K562 (cell line): Measurements from ENCODE around the gene STX1A. TPM values are rescaled to one million over a fixed set of nuclear protein-coding genes. Genes with fewer than 3 reads are reported as not detected.

Experiments used
- ATAC-seq: fragments of 200-7000 bp; cut with Tn5 transposase; 3 replicates; pipeline ENCODE4 v1.9.1; 2020; ENCODE audit warnings: moderate library complexity
- BruUV-seq: library from RNA; stranded (reverse); fragments of 400-500 nt; replicated peaks from 2 replicates; lab custom pipeline; 2021; lab: Mats Ljungman, UMichigan
- CTCF ChIA-PET: fragments of 300-600 bp; formaldehyde crosslinking; extraction: SDS; loops from one replicate; lab custom pipeline; 2021; ENCODE audit warnings: low intra/inter-chr PET ratio; lab: Yijun Ruan, JAX
- POLR2A ChIA-PET: fragments of 300-600, 350-650 bp; sonication (Branson Sonifier 250); formaldehyde crosslinking; extraction: SDS; loops from one replicate; lab custom pipeline; 2021; ENCODE audit warnings: antibody characterized with exemption, inconsistent platforms; lab: Yijun Ruan, JAX
- DNase-seq, 4 experiments: peaks; one replicate each; pipeline versions ENCODE4 v3.0.0 to v3.0.0-alpha.2; 2011 to 2018; ENCODE audit warnings: low spot score in 3 of 4, mixed read lengths in 3 of 4; ENCODE audit errors: extremely low read depth in 1 of 4
- FAIRE-seq: peaks from 2 replicates; lab custom pipeline; 2011; peaks lifted over from hg19 to GRCh38; lab: Jason Lieb, UNC
- H2AFZ ChIP-seq: 2 replicates; pipeline ENCODE4 v1.6.0; 2011; ENCODE audit warnings: low read depth, low read length, control low read depth, inconsistent platforms
- H3K27ac ChIP-seq: fragments of 200-600 bp; 3 replicates; pipeline ENCODE4 v1.8.0; 2011; ENCODE audit warnings: low read depth, mild to moderate bottlenecking, control low read depth, inconsistent platforms, low read length, moderate library complexity, mixed read lengths; ENCODE audit errors: extremely low read depth
- H3K27me3 ChIP-seq, 2 experiments: fragments of 300-600 bp in 1 of 2; 2 replicates in 1 of 2; 3 replicates in 1 of 2; pipeline versions ENCODE4 v1.6.0 to v1.8.0; 2011; ENCODE audit warnings: inconsistent platforms in 2 of 2, low read length in 2 of 2, mild to moderate bottlenecking in 1 of 2, mixed read lengths in 1 of 2, moderate library complexity in 1 of 2; ENCODE audit not compliant: control insufficient read depth in 2 of 2, insufficient read depth in 2 of 2
- H3K36me3 ChIP-seq: fragments of 300-600 bp; 3 replicates; pipeline ENCODE4 v1.8.0; 2011; ENCODE audit warnings: mild to moderate bottlenecking, low read length, inconsistent platforms; ENCODE audit not compliant: control insufficient read depth, insufficient read depth
- H3K4me1 ChIP-seq, 2 experiments: fragments of 200-600 bp in 1 of 2; replicated peaks in 1 of 2; 2 replicates in 1 of 2; 3 replicates in 1 of 2; pipeline versions ENCODE4 v1.5.1 to v1.8.0; 2011; ENCODE audit warnings: inconsistent platforms in 2 of 2, low read length in 2 of 2, mild to moderate bottlenecking in 1 of 2, mixed read lengths in 1 of 2, moderate library complexity in 1 of 2; ENCODE audit not compliant: control insufficient read depth in 2 of 2, insufficient read depth in 2 of 2
- H3K4me2 ChIP-seq: 2 replicates; pipeline ENCODE4 v1.6.1; 2011; ENCODE audit warnings: low read length, control low read depth, inconsistent platforms, mixed read lengths; ENCODE audit not compliant: insufficient read depth
- H3K4me3 ChIP-seq: fragments of 200-600 bp; sonication (generic), shearing (Covaris generic); 2 replicates; pipeline ENCODE4 v1.5.1; 2016; ENCODE audit warnings: control low read depth, inconsistent platforms
- H3K79me2 ChIP-seq: fragments of 200-600 bp; 3 replicates; pipeline ENCODE4 v1.8.0; 2011; ENCODE audit warnings: low read length, inconsistent platforms; ENCODE audit not compliant: control insufficient read depth, insufficient read depth
- H3K9ac ChIP-seq, 2 experiments: 2 replicates each; pipeline versions ENCODE4 v1.6.0 to v1.6.1; 2011; ENCODE audit warnings: low read depth in 2 of 2, low read length in 2 of 2, control low read depth in 1 of 2, inconsistent platforms in 1 of 2, mild to moderate bottlenecking in 1 of 2, mixed read lengths in 1 of 2; ENCODE audit not compliant: insufficient read depth in 1 of 2
- H3K9me1 ChIP-seq: one replicate; pipeline ENCODE4 v1.6.0; 2011; ENCODE audit warnings: inconsistent platforms, mild to moderate bottlenecking, low read length, moderate library complexity; ENCODE audit not compliant: control insufficient read depth, insufficient read depth
- H3K9me3 ChIP-seq: replicated peaks from 2 replicates; pipeline ENCODE4 v1.5.1; 2011; ENCODE audit warnings: low read depth, low read length, inconsistent platforms; ENCODE audit not compliant: control insufficient read depth, insufficient read depth
- H4K20me1 ChIP-seq: replicated peaks from 2 replicates; pipeline ENCODE4 v1.6.1; 2011; ENCODE audit warnings: low read length, inconsistent platforms, mixed read lengths; ENCODE audit not compliant: control insufficient read depth, insufficient read depth
- DACH1 ChIP-seq: fragments of 450-650 bp; IDR thresholded peaks from 2 replicates; pipeline ENCODE4 v1.6.1; 2018; ENCODE audit not compliant: partially characterized antibody
- DMBX1 ChIP-seq: fragments of 250-450 bp; sonication (Bioruptor Pico); IDR thresholded peaks from 2 replicates; pipeline ENCODE4 v1.8.0; 2022; ENCODE audit warnings: inconsistent platforms, mild to moderate bottlenecking, moderate library complexity, borderline replicate concordance
- GTF3C2 ChIP-seq: IDR thresholded peaks from 3 replicates; pipeline ENCODE4 v1.6.1; 2011; ENCODE audit warnings: borderline replicate concordance, mild to moderate bottlenecking, moderate library complexity; ENCODE audit not compliant: insufficient read length; ENCODE audit errors: extremely low read depth
- HNRNPUL1 ChIP-seq: fragments of 200-400 bp; formaldehyde crosslinking; IDR thresholded peaks from 2 replicates; pipeline ENCODE4 v1.6.1; 2017; ENCODE audit warnings: low read length
- MECOM ChIP-seq: fragments of 250-450 bp; sonication (Bioruptor Pico); IDR thresholded peaks from 2 replicates; pipeline ENCODE4 v1.8.0; 2022; ENCODE audit warnings: inconsistent platforms
- MYC ChIP-seq, 2 experiments: fragments of 250-450 bp in 1 of 2; sonication (Bioruptor Pico) in 1 of 2; IDR thresholded peaks; 2 replicates each; pipeline versions ENCODE4 v1.5.1 to v1.6.1; 2012 to 2021; ENCODE audit warnings: low read depth in 2 of 2, borderline replicate concordance in 1 of 2, improper control_type of control experiment in 1 of 2, low read length in 1 of 2, mild to moderate bottlenecking in 1 of 2, moderate library complexity in 1 of 2
- PHB ChIP-seq: fragments of 250-450 bp; sonication (Bioruptor Pico); IDR thresholded peaks from 2 replicates; pipeline ENCODE4 v1.5.0; 2021
- POU5F1 ChIP-seq: fragments of 150-350 bp; IDR thresholded peaks from 2 replicates; pipeline ENCODE4 v1.6.1; 2014; ENCODE audit warnings: borderline replicate concordance, low read length, low read depth, mild to moderate bottlenecking; ENCODE audit not compliant: partially characterized antibody
- SP1 ChIP-seq: sonication (generic); formaldehyde crosslinking; IDR thresholded peaks from 2 replicates; pipeline ENCODE4 v1.8.1; 2022; ENCODE audit warnings: mild to moderate bottlenecking, missing genetic modification reagents
- STAT5B ChIP-seq: fragments of 250-450 bp; sonication (Bioruptor Pico); IDR thresholded peaks from 2 replicates; pipeline ENCODE4 v1.8.0; 2021; ENCODE audit warnings: mild to moderate bottlenecking, inconsistent platforms
- ZBED1 ChIP-seq: IDR thresholded peaks from 2 replicates; pipeline ENCODE4 v1.6.1; 2014
- ZFP36 ChIP-seq: fragments of 150-350 bp; IDR thresholded peaks from 2 replicates; pipeline ENCODE4 v1.6.1; 2018; ENCODE audit warnings: low read length, low read depth; ENCODE audit not compliant: partially characterized antibody
- WGBS: fragments of 100-300 bp; shearing (Covaris generic); methylation state at CpG from one replicate; pipeline ENCODE4 v1.1.6; 2016; ENCODE audit warnings: low coverage, mixed read lengths; ENCODE audit not compliant: insufficient coverage; ENCODE audit errors: missing lambda C conversion rate; 5-methylcytosine and 5-hydroxymethylcytosine counted together
- in situ Hi-C: fragments of 300-500 bp; cut with MboI; formaldehyde crosslinking; loops from 4 replicates; pipeline ENCODE4 v1.15.0; 2018; ENCODE audit warnings: inconsistent platforms, mixed read lengths
- intact Hi-C: fragments of 100-400 bp; cut with micrococcal nuclease; formaldehyde crosslinking; loops from 2 replicates; pipeline ENCODE4 v1.14.2; 2022
- polyA plus RNA-seq, 8 experiments: library from polyadenylated mRNA; depleted of rRNA in 4 of 8; stranded (reverse) in 5 of 8; unstranded in 3 of 8; fragments of >200 nt; fragmentation: Nextera tagmentation in 2 of 8; fragmentation: Illumina TruSeq in 1 of 8; extraction: Ambion mirVana in 2 of 8; extraction: Trizol in 1 of 8; gene quantifications; 2 replicates each; pipeline versions ENCODE4 v1.2.1 to v1.2.3, GENCODE V29; 2011 to 2014; ENCODE audit warnings: inconsistent platforms in 1 of 8, missing spikeins in 1 of 8
- total RNA-seq, 7 experiments: library from RNA; depleted of rRNA in 6 of 7; stranded (reverse); fragments of >200 nt in 6 of 7; fragmentation: Illumina TruSeq in 2 of 7; extraction: Trizol in 2 of 7; gene quantifications; 2 replicates each; pipeline versions ENCODE4 v1.2.1 to v1.2.3, GENCODE V29; 2011 to 2021; ENCODE audit warnings: low replicate concordance in 1 of 7
- TF ChIP-seq, protein P1 (sequence below): sonication (generic); formaldehyde crosslinking; IDR thresholded peaks from 2 replicates; pipeline ENCODE4 v1.4.0; 2020; ENCODE audit warnings: mild to moderate bottlenecking, missing genetic modification reagents
- TF ChIP-seq, protein P2 (sequence below): sonication (generic); formaldehyde crosslinking; IDR thresholded peaks from 2 replicates; pipeline ENCODE4 v1.8.0; 2023; ENCODE audit warnings: mild to moderate bottlenecking, missing genetic modification reagents

Gene STX1A
- total and polyA plus RNA-seq, 9 of the 15 experiments (the other 6 are each of a cell fraction or from before 2014, with no cell fraction given) = 0.04 to 15.1 (median 6.3) TPM

DNA sequence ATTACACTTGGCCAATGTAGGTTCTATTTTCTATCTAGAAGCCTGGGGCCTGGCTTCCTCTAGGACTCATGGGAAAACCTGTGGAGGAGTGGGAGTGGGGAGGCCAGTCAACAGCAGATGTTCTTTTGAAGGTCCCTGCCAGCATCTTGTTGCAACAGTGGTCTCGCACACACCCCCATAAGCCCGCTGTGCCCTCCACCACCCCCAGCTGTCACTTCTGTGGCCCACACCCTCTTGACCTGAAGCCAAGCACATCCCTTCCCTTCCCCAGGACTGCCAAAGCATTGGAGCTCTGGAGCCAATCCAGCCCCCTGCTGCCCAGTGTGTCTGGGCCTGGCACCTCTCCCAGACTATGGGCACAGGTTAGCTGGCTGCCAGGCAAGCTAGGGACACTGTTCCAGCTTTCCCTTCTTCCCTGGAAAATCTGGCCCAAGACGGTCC lies 1.9 kb upstream of the STX1A start:
- POLR2A ChIA-PET = interaction anchor here (0.6 to 0.8 kb wide), 2 partner anchors 18 to 129 kb away, joined by 3 read pairs; no protein-coding TSS in a partner anchor
- TF ChIP-seq DACH1 (no peak), HNRNPUL1 (no peak), STAT5B (no peak), SP1 (CRISPR knock-in tag) (no peak), GTF3C2 (no peak), MECOM (no peak), POU5F1 (no peak), ZFP36 (no peak), PHB (CRISPR knock-in tag) (no peak), ZBED1 (no peak), MYC (IDR thresholded peaks at IDR 0.05; ENCODE audit: low read depth, low read length) (no peak), MYC (CRISPR knock-in tag; IDR thresholded peaks at IDR 0.05; ENCODE audit: borderline replicate concordance, low read depth) (no peak), DMBX1 (no peak)
- TF ChIP-seq, protein P1, sequence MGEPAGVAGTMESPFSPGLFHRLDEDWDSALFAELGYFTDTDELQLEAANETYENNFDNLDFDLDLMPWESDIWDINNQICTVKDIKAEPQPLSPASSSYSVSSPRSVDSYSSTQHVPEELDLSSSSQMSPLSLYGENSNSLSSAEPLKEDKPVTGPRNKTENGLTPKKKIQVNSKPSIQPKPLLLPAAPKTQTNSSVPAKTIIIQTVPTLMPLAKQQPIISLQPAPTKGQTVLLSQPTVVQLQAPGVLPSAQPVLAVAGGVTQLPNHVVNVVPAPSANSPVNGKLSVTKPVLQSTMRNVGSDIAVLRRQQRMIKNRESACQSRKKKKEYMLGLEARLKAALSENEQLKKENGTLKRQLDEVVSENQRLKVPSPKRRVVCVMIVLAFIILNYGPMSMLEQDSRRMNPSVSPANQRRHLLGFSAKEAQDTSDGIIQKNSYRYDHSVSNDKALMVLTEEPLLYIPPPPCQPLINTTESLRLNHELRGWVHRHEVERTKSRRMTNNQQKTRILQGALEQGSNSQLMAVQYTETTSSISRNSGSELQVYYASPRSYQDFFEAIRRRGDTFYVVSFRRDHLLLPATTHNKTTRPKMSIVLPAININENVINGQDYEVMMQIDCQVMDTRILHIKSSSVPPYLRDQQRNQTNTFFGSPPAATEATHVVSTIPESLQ (CRISPR knock-in tag) = no peak
- TF ChIP-seq, protein P2, sequence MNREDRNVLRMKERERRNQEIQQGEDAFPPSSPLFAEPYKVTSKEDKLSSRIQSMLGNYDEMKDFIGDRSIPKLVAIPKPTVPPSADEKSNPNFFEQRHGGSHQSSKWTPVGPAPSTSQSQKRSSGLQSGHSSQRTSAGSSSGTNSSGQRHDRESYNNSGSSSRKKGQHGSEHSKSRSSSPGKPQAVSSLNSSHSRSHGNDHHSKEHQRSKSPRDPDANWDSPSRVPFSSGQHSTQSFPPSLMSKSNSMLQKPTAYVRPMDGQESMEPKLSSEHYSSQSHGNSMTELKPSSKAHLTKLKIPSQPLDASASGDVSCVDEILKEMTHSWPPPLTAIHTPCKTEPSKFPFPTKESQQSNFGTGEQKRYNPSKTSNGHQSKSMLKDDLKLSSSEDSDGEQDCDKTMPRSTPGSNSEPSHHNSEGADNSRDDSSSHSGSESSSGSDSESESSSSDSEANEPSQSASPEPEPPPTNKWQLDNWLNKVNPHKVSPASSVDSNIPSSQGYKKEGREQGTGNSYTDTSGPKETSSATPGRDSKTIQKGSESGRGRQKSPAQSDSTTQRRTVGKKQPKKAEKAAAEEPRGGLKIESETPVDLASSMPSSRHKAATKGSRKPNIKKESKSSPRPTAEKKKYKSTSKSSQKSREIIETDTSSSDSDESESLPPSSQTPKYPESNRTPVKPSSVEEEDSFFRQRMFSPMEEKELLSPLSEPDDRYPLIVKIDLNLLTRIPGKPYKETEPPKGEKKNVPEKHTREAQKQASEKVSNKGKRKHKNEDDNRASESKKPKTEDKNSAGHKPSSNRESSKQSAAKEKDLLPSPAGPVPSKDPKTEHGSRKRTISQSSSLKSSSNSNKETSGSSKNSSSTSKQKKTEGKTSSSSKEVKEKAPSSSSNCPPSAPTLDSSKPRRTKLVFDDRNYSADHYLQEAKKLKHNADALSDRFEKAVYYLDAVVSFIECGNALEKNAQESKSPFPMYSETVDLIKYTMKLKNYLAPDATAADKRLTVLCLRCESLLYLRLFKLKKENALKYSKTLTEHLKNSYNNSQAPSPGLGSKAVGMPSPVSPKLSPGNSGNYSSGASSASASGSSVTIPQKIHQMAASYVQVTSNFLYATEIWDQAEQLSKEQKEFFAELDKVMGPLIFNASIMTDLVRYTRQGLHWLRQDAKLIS (CRISPR knock-in tag) = no peak

More for the DNA sequence above, 1.9 kb upstream of the STX1A start:
- no peaks in the 10 kb centered on the region for H3K27me3 ChIP-seq
- H3K9me3 ChIP-seq = no peaks in the 10 kb centered on the region
- DNase-seq (no peak), ATAC-seq (no peak), FAIRE-seq (no peak)
- H3K9ac ChIP-seq = peak overlapping the region in 1 of 2 experiments; percentile 31; a peak in 1 of 4 replicates
- H2AFZ ChIP-seq = no peak overlapping the region
- H3K27ac ChIP-seq = no peak overlapping the region
- H3K4me3 ChIP-seq = no peak overlapping the region
- intact Hi-C loops (no loop called here), in situ Hi-C loops (no loop called here)
- H3K9me1 ChIP-seq = peaks cover under 1% of the 10 kb centered on the region
- no TSS peak for BruUV-seq
- CTCF ChIA-PET = no interaction called here
- no peaks in the 10 kb centered on the region for H3K36me3 ChIP-seq
- H3K4me1 ChIP-seq = peaks cover 7 to 37% of the 10 kb centered on the region in 2 experiments
- peaks cover 10% of the 10 kb centered on the region; the same call in 2 of the 3 replicates for H3K79me2 ChIP-seq
- H4K20me1 ChIP-seq = peaks cover 21% of the 10 kb centered on the region
- 48% methylated on average over 3 of the region's 3 CpGs for WGBS
- H3K4me2 ChIP-seq = no peak overlapping the region
